Measurements from ENCODE around the gene SLC5A2. TPM values are rescaled to one million over a fixed set of nuclear protein-coding genes. Genes with fewer than 3 reads are reported as not detected.

Gene SLC5A2
- total RNA-seq, result 0.07 TPM in 1 of 2 replicates, not detected in the other

GRCh38 chr16:31483081-31483480 lies at the start of gene SLC5A2:
SLC5A2 (plus strand) TSS chr16:31483123; CDS start chr16:31483137, 14 bp downstream.

GRCh38 chr16:31458844-31459686 lies 23.9 kb upstream of the SLC5A2 start, which contains the start of gene ARMC5:
ARMC5 (plus strand) TSS chr16:31459501; CDS start chr16:31459525, 24 bp downstream.

GRCh38 chr16:31471875-31472708 lies 10.8 kb upstream of the SLC5A2 start, which contains the start of gene TGFB1I1:
TGFB1I1 (plus strand) TSS chr16:31472152; CDS start chr16:31472189, 37 bp downstream.

GRCh38 chr16:31507929-31508705 lies 25.2 kb downstream of the SLC5A2 start, which contains the start of gene RUSF1:
RUSF1 (minus strand) TSS chr16:31508391; CDS start chr16:31508373, 18 bp downstream.

GRCh38 chr16:31527734-31528274 lies 44.9 kb downstream of the SLC5A2 start, which contains the start of gene AHSP:
AHSP (plus strand) TSS chr16:31527900; CDS start chr16:31528140, 240 bp downstream.

Other genes with a start within 250 kb of the SLC5A2 start
- gene ITGAM, start 223.1 kb upstream of the SLC5A2 start, total RNA-seq, result not detected in 2 replicates
- gene ITGAX, start 127.9 kb upstream of the SLC5A2 start, total RNA-seq, result 0.27 and 2.9 TPM in 2 replicates
- gene ITGAD, start 89.8 kb upstream of the SLC5A2 start, total RNA-seq, result not detected in 2 replicates
- not detected in 2 replicates for gene COX6A2, start 54.8 kb upstream of the SLC5A2 start, total RNA-seq
- gene ZNF843, start 40.3 kb upstream of the SLC5A2 start, total RNA-seq, result 0.13 and 0.14 TPM in 2 replicates
- 18.0 and 21.4 TPM in 2 replicates for gene ARMC5, start 23.6 kb upstream of the SLC5A2 start, total RNA-seq
- gene TGFB1I1, start 11.0 kb upstream of the SLC5A2 start, total RNA-seq, result 64.1 and 64.8 TPM in 2 replicates
- 25.1 and 40.1 TPM in 2 replicates for gene RUSF1, start 25.3 kb downstream of the SLC5A2 start, total RNA-seq
- not detected in 2 replicates for gene AHSP, start 44.8 kb downstream of the SLC5A2 start, total RNA-seq